ENCODE results near the gene OR1L6.

The OR1L6 gene, protein sequence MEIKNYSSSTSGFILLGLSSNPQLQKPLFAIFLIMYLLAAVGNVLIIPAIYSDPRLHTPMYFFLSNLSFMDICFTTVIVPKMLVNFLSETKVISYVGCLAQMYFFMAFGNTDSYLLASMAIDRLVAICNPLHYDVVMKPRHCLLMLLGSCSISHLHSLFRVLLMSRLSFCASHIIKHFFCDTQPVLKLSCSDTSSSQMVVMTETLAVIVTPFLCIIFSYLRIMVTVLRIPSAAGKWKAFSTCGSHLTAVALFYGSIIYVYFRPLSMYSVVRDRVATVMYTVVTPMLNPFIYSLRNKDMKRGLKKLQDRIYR

DNA sequence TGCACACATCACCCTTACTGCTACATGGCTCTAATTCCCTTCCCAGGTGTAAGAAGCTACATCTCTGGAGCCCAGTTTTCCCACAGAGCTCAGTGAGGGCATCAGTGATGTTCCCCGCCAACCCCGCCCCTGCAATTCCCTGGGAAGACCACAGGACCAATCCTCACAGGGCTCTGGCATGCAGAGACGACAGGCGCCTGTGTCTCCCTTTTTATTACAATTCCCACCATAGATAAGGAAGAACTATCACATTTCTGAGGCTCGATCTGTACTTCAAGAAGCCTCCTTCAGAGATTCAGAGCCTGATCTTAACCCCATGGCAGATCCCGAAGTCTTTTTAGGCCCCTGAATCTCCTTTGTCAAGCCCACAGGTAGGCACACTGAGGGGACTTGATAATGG is at the start of gene OR1L6:
TSS of gene OR1L6 (plus strand) at position 301 of the 400 bp plus-strand sequence. CDS start 7,545 bp downstream, outside the sequence.
- CTCF ChIA-PET: interaction anchor here (0.6 kb wide), 1 partner anchor 333 kb away, joined by 3 read pairs; no protein-coding TSS in a partner anchor
- TF ChIP-seq ZNF169 (tag by site-specific recombination; IDR thresholded peaks at IDR 0.05) (no peak), KLF10 (tag by site-specific recombination; IDR thresholded peaks at IDR 0.05) (no peak), ZNF239 (tag by site-specific recombination; IDR thresholded peaks at IDR 0.05) (no peak), MYNN (tag by site-specific recombination; IDR thresholded peaks at IDR 0.05; ENCODE audit: borderline replicate concordance) (no peak), ZNF274 (IDR thresholded peaks at IDR 0.05; ENCODE audit: low read length) (no peak), ZNF274 (tag by site-specific recombination; IDR thresholded peaks at IDR 0.05; ENCODE audit: borderline replicate concordance) (no peak), ZNF354C (tag by site-specific recombination; IDR thresholded peaks at IDR 0.05; ENCODE audit: borderline replicate concordance, low read depth) (no peak), ZNF626 (tag by site-specific recombination; IDR thresholded peaks at IDR 0.05) (no peak), ZFP37 (tag by site-specific recombination; IDR thresholded peaks at IDR 0.05) (no peak), ZNF223 (tag by site-specific recombination; IDR thresholded peaks at IDR 0.05) (no peak), ZNF837 (tag by site-specific recombination; IDR thresholded peaks at IDR 0.05) (no peak), ZIC2 (tag by site-specific recombination; IDR thresholded peaks at IDR 0.05) (no peak), ZNF19 (tag by site-specific recombination; IDR thresholded peaks at IDR 0.05; ENCODE audit: low read depth) (no peak), ZNF792 (tag by site-specific recombination; IDR thresholded peaks at IDR 0.05) (no peak), ZSCAN23 (tag by site-specific recombination; IDR thresholded peaks at IDR 0.05) (no peak), ZNF2 (tag by site-specific recombination; IDR thresholded peaks at IDR 0.05) (no peak), KLF7 (tag by site-specific recombination; IDR thresholded peaks at IDR 0.05; ENCODE audit: borderline replicate concordance) (no peak)
- TF ChIP-seq, protein P1, sequence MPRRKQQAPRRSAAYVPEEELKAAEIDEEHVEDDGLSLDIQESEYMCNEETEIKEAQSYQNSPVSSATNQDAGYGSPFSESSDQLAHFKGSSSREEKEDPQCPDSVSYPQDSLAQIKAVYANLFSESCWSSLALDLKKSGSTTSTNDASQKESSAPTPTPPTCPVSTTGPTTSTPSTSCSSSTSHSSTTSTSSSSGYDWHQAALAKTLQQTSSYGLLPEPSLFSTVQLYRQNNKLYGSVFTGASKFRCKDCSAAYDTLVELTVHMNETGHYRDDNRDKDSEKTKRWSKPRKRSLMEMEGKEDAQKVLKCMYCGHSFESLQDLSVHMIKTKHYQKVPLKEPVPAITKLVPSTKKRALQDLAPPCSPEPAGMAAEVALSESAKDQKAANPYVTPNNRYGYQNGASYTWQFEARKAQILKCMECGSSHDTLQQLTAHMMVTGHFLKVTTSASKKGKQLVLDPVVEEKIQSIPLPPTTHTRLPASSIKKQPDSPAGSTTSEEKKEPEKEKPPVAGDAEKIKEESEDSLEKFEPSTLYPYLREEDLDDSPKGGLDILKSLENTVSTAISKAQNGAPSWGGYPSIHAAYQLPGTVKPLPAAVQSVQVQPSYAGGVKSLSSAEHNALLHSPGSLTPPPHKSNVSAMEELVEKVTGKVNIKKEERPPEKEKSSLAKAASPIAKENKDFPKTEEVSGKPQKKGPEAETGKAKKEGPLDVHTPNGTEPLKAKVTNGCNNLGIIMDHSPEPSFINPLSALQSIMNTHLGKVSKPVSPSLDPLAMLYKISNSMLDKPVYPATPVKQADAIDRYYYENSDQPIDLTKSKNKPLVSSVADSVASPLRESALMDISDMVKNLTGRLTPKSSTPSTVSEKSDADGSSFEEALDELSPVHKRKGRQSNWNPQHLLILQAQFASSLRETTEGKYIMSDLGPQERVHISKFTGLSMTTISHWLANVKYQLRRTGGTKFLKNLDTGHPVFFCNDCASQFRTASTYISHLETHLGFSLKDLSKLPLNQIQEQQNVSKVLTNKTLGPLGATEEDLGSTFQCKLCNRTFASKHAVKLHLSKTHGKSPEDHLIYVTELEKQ (tag by site-specific recombination; IDR thresholded peaks at IDR 0.05; ENCODE audit: borderline replicate concordance): no peak
- TF ChIP-seq, protein P2, sequence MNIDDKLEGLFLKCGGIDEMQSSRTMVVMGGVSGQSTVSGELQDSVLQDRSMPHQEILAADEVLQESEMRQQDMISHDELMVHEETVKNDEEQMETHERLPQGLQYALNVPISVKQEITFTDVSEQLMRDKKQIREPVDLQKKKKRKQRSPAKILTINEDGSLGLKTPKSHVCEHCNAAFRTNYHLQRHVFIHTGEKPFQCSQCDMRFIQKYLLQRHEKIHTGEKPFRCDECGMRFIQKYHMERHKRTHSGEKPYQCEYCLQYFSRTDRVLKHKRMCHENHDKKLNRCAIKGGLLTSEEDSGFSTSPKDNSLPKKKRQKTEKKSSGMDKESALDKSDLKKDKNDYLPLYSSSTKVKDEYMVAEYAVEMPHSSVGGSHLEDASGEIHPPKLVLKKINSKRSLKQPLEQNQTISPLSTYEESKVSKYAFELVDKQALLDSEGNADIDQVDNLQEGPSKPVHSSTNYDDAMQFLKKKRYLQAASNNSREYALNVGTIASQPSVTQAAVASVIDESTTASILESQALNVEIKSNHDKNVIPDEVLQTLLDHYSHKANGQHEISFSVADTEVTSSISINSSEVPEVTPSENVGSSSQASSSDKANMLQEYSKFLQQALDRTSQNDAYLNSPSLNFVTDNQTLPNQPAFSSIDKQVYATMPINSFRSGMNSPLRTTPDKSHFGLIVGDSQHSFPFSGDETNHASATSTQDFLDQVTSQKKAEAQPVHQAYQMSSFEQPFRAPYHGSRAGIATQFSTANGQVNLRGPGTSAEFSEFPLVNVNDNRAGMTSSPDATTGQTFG (tag by site-specific recombination; IDR thresholded peaks at IDR 0.05; ENCODE audit: borderline replicate concordance): no peak
- TF ChIP-seq, protein P3, sequence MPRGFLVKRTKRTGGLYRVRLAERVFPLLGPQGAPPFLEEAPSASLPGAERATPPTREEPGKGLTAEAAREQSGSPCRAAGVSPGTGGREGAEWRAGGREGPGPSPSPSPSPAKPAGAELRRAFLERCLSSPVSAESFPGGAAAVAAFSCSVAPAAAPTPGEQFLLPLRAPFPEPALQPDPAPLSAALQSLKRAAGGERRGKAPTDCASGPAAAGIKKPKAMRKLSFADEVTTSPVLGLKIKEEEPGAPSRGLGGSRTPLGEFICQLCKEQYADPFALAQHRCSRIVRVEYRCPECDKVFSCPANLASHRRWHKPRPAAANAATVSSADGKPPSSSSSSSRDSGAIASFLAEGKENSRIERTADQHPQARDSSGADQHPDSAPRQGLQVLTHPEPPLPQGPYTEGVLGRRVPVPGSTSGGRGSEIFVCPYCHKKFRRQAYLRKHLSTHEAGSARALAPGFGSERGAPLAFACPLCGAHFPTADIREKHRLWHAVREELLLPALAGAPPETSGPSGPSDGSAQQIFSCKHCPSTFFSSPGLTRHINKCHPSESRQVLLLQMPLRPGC (tag by site-specific recombination; IDR thresholded peaks at IDR 0.05): no peak
- H3K9me3 ChIP-seq (ENCODE audit: control insufficient read depth, insufficient read depth, low read depth, low read length): no peaks in the 10 kb centered on the region

More for the DNA sequence above, at the start of gene OR1L6:
- POLR2A ChIA-PET: no interaction called here
- H3K4me3 ChIP-seq (ENCODE audit: low read depth, low read length): no peak within 1 kb of the TSS
- no peak within 1 kb of the TSS for H3K27ac ChIP-seq (ENCODE audit: extremely low read depth, low read depth, low read length)
- no peaks in the 10 kb centered on the region for H3K4me1 ChIP-seq (ENCODE audit: control insufficient read depth, insufficient read depth, low read length)
- no peaks in the 10 kb centered on the region for H3K36me3 ChIP-seq (ENCODE audit: control insufficient read depth in 2 of 2, insufficient read depth in 1 of 2, low read length in 2 of 2)
